CD8-positive, alpha-beta memory T cell (primary cell): ENCODE data around the gene NTM. TPM values are rescaled to one million over a fixed set of nuclear protein-coding genes. Genes with fewer than 3 reads are reported as not detected.

Source experiments
- CTCF ChIA-PET: fragments of 350-600 bp; sonication (Branson Sonifier 250); formaldehyde crosslinking; loops from one replicate; lab custom pipeline; 2021; ENCODE audit warnings: antibody characterized with exemption; lab: Charles Lee
- POLR2A ChIA-PET: fragments of 350-600 bp; sonication (Branson Sonifier 250); formaldehyde crosslinking; loops from one replicate; lab custom pipeline; 2021; ENCODE audit warnings: antibody characterized with exemption; lab: Charles Lee
- DNase-seq, 5 donors: peaks; one replicate each; pipeline versions ENCODE4 v3.0.0 to v3.0.0-alpha.2; 2020 to 2022; ENCODE audit warnings: mixed read lengths in 1 of 5
- H3K27ac ChIP-seq: one replicate; pipeline ENCODE4 v1.7.0; 2013; ENCODE audit warnings: low read depth, mild to moderate bottlenecking, low read length, moderate library complexity
- H3K27me3 ChIP-seq: 2 replicates; pipeline ENCODE4 v1.7.0; 2013; ENCODE audit warnings: low read length, mild to moderate bottlenecking; ENCODE audit not compliant: insufficient read depth, poor library complexity, severe bottlenecking
- H3K36me3 ChIP-seq: 2 replicates; pipeline ENCODE4 v1.7.0; 2013; ENCODE audit warnings: mild to moderate bottlenecking, low read length, moderate library complexity; ENCODE audit not compliant: insufficient read depth
- H3K4me1 ChIP-seq: 2 replicates; pipeline ENCODE4 v1.7.0; 2013; ENCODE audit warnings: mild to moderate bottlenecking, low read length, moderate library complexity; ENCODE audit not compliant: insufficient read depth
- H3K4me3 ChIP-seq: 2 replicates; pipeline ENCODE4 v1.7.0; 2013; ENCODE audit warnings: mild to moderate bottlenecking, low read length
- H3K9me3 ChIP-seq: 2 replicates; pipeline ENCODE4 v1.7.0; 2013; ENCODE audit warnings: mild to moderate bottlenecking, low read length
- H3K27ac Mint-ChIP-seq, 8 donors: one replicate each; pipeline ENCODE4 v1.8.0; 2020 to 2021; ENCODE audit warnings: mixed read lengths in 8 of 8, mild to moderate bottlenecking in 6 of 8, inconsistent platforms in 3 of 8, moderate library complexity in 3 of 8
- H3K27me3 Mint-ChIP-seq, 2 donors: one replicate each; pipeline ENCODE4 v1.8.0; 2020 to 2021; ENCODE audit warnings: mixed read lengths in 2 of 2, mild to moderate bottlenecking in 1 of 2, moderate library complexity in 1 of 2
- H3K36me3 Mint-ChIP-seq, 3 donors: one replicate each; pipeline ENCODE4 v1.8.0; 2020 to 2021; ENCODE audit warnings: mixed read lengths in 3 of 3, inconsistent platforms in 1 of 3, mild to moderate bottlenecking in 1 of 3
- H3K4me1 Mint-ChIP-seq, 3 donors: one replicate each; pipeline ENCODE4 v1.8.0; 2020 to 2021; ENCODE audit warnings: mixed read lengths in 3 of 3, inconsistent platforms in 1 of 3, mild to moderate bottlenecking in 1 of 3
- H3K4me3 Mint-ChIP-seq, 7 donors: one replicate each; pipeline ENCODE4 v1.8.0; 2020 to 2021; ENCODE audit warnings: mixed read lengths in 7 of 7, mild to moderate bottlenecking in 6 of 7, moderate library complexity in 4 of 7, inconsistent platforms in 2 of 7
- H3K9me3 Mint-ChIP-seq, 5 donors: one replicate each; pipeline ENCODE4 v1.8.0; 2020 to 2022; ENCODE audit warnings: mixed read lengths in 5 of 5, mild to moderate bottlenecking in 3 of 5, moderate library complexity in 2 of 5, inconsistent platforms in 1 of 5
- polyA plus RNA-seq: library from polyadenylated mRNA; unstranded; fragments of 300-500 nt; fragmentation: Illumina TruSeq; gene quantifications from one replicate; pipeline ENCODE4 v1.2.3, GENCODE V29; 2021
- total RNA-seq, 2 experiments: library from RNA; stranded (reverse); gene quantifications; one replicate each; pipeline ENCODE4 v1.2.3, GENCODE V29; 2021

NTM gene
- total and polyA plus RNA-seq, 3 experiments from 2014 or later: not detected

DNA sequence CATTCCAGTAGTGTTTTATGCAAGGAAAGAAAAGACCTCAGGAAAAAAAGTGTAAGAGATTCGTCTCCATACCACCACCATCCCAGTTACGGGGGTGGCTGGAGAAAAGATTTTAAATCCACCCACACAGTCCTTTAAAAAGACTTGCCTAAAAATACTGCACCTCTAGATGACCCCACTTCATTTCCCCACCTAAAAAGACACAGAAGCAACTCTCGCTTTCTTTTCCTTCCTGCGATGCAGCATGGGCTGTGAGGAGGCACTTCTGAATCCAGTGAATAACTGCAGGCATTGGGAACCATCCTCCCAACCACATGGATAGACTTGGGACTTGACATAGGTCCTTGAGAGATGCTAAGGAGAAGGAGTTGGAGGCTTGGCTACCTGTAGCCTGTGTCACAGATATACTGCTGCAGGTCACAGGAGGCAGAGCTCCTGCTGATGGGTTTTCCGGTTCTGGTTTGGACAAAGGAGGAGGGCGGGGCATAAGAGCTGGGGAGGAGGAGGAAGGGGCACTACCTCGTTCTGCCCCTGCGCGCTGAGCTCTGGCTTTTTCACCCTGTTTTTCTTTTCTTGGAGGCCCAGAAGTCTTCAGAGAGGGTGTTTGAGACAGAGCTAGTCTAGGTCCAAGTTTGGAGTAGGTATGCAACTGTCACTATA, 285.9 kb downstream of the NTM start:
- Mint-ChIP-seq H3K4me3 (no peak overlapping the region), H3K27me3 (peaks cover 0 to 5% of the 10 kb centered on the region in 2 donors), H3K9me3 (peaks cover 0 to 16% (median 5%) of the 10 kb centered on the region in 5 donors), H3K27ac (no peak overlapping the region), H3K4me1 (no peaks in the 10 kb centered on the region), H3K36me3 (no peaks in the 10 kb centered on the region)
- H3K27me3 ChIP-seq: no peaks in the 10 kb centered on the region
- DNase-seq: no peak
- no peak overlapping the region for H3K4me3 ChIP-seq
- no peaks in the 10 kb centered on the region for H3K9me3 ChIP-seq
- CTCF ChIA-PET: interaction anchor here (0.6 kb wide), 1 partner anchor 269 kb away, joined by 4 read pairs; no protein-coding TSS in a partner anchor
- H3K36me3 ChIP-seq: no peaks in the 10 kb centered on the region
- POLR2A ChIA-PET: no interaction called here
- no peaks in the 10 kb centered on the region for H3K4me1 ChIP-seq
- H3K27ac ChIP-seq: no peak overlapping the region

- Mint-ChIP-seq H3K4me1 (no peaks in the 10 kb centered on the region), H3K4me3 (no peak overlapping the region), H3K9me3 (peaks cover 0 to 16% (median 5%) of the 10 kb centered on the region in 5 donors), H3K27me3 (peaks cover 0 to 5% of the 10 kb centered on the region in 2 donors), H3K27ac (no peak overlapping the region), H3K36me3 (no peaks in the 10 kb centered on the region)
- H3K27ac ChIP-seq: no peak overlapping the region
- DNase-seq: no peak
- no peak overlapping the region for H3K4me3 ChIP-seq
- H3K27me3 ChIP-seq: no peaks in the 10 kb centered on the region
- H3K4me1 ChIP-seq: no peaks in the 10 kb centered on the region
- no peaks in the 10 kb centered on the region for H3K9me3 ChIP-seq
- POLR2A ChIA-PET: no interaction called here
- CTCF ChIA-PET: interaction anchor here (0.6 kb wide), 1 partner anchor 269 kb away, joined by 4 read pairs; no protein-coding TSS in a partner anchor
- no peaks in the 10 kb centered on the region for H3K36me3 ChIP-seq
Measured at GRCh38 chr11:131656839-131657211, 286.4 kb downstream of the NTM start.

GRCh38 chr11:131658414-131658813, 288.0 kb downstream of the NTM start:
- Mint-ChIP-seq H3K36me3 (no peaks in the 10 kb centered on the region), H3K27ac (no peak overlapping the region), H3K4me1 (no peaks in the 10 kb centered on the region), H3K27me3 (peaks cover 0 to 1% of the 10 kb centered on the region in 2 donors), H3K4me3 (no peak overlapping the region), H3K9me3 (peaks cover 0 to 16% (median 4%) of the 10 kb centered on the region in 5 donors)
- Histone ChIP-seq H3K9me3 (no peaks in the 10 kb centered on the region), H3K4me3 (no peak overlapping the region), H3K27ac (no peak overlapping the region), H3K4me1 (no peaks in the 10 kb centered on the region), H3K36me3 (no peaks in the 10 kb centered on the region), H3K27me3 (no peaks in the 10 kb centered on the region)
- POLR2A ChIA-PET: no interaction called here
- DNase-seq: no peak
- CTCF ChIA-PET: no interaction called here

GRCh38 chr11:131658952-131659351, 288.5 kb downstream of the NTM start:
- no peaks in the 10 kb centered on the region for H3K4me1 ChIP-seq
- H3K4me3 Mint-ChIP-seq: no peak overlapping the region
- H3K27me3 ChIP-seq: no peaks in the 10 kb centered on the region
- ChIA-PET POLR2A (no interaction called here), CTCF (no interaction called here)
- H3K27ac Mint-ChIP-seq: no peak overlapping the region
- H3K27me3 Mint-ChIP-seq: peaks cover 0 to 1% of the 10 kb centered on the region in 2 donors
- no peak overlapping the region for H3K4me3 ChIP-seq
- no peaks in the 10 kb centered on the region for H3K36me3 ChIP-seq
- H3K9me3 Mint-ChIP-seq: peaks cover 0 to 16% (median 4%) of the 10 kb centered on the region in 5 donors
- H3K4me1 Mint-ChIP-seq: no peaks in the 10 kb centered on the region
- H3K27ac ChIP-seq: no peak overlapping the region
- H3K36me3 Mint-ChIP-seq: no peaks in the 10 kb centered on the region
- no peak for DNase-seq
- H3K9me3 ChIP-seq: no peaks in the 10 kb centered on the region

DNA sequence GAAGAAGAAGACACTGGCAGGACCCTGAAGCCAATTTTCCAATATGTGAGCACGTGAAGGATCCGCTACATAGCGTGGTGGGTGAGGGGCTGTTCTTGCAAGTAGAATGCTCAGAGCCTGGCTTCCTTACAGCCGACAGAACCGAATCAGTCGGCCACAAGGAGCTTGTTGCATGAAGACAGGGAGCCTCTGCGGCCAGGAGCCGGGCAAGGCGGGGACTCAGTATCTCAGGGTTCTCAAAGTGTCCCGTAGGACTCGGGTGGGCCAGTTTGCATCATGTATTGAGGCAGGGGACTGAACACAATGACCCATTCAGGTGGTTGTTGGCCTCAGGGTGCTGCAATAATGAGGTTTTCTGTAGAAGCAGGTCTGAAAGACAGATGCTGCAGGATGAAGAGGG, 289.5 kb downstream of the NTM start:
- H3K36me3 Mint-ChIP-seq: no peaks in the 10 kb centered on the region
- Histone ChIP-seq H3K27me3 (no peaks in the 10 kb centered on the region), H3K36me3 (no peaks in the 10 kb centered on the region), H3K4me3 (no peak overlapping the region), H3K4me1 (no peaks in the 10 kb centered on the region), H3K27ac (no peak overlapping the region), H3K9me3 (no peaks in the 10 kb centered on the region)
- H3K9me3 Mint-ChIP-seq: peaks cover 0 to 10% (median 4%) of the 10 kb centered on the region in 5 donors
- H3K27me3 Mint-ChIP-seq: peaks cover 0 to 1% of the 10 kb centered on the region in 2 donors
- POLR2A ChIA-PET: no interaction called here
- no peaks in the 10 kb centered on the region for H3K4me1 Mint-ChIP-seq
- DNase-seq: no peak
- CTCF ChIA-PET: no interaction called here
- peak overlapping the region in 1 of 8 donors; percentile 33 for H3K27ac Mint-ChIP-seq
- no peak overlapping the region for H3K4me3 Mint-ChIP-seq

DNA sequence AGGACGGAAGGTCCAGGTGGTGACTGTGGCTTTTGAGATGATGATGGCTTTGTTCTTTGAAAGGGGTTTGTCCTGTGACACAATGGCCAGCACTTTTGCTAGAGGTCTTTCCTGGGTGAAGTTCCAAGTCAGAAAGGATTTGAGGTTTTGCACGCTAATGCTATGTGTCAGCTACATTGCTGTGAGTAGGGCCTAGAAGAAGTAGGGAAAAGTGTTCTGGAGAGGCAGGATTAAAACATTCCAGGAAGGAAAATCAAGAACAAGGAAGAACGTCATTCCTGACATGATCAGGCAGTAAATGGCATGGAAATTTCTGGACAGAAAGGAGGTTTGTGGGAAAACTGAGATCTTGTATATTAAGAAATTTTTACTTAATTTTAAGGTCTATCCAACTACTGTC, 290.7 kb downstream of the NTM start:
- Mint-ChIP-seq H3K27me3 (peaks cover 0 to 1% of the 10 kb centered on the region in 2 donors), H3K27ac (peak overlapping the region in 1 of 8 donors; percentile 2)

DNA sequence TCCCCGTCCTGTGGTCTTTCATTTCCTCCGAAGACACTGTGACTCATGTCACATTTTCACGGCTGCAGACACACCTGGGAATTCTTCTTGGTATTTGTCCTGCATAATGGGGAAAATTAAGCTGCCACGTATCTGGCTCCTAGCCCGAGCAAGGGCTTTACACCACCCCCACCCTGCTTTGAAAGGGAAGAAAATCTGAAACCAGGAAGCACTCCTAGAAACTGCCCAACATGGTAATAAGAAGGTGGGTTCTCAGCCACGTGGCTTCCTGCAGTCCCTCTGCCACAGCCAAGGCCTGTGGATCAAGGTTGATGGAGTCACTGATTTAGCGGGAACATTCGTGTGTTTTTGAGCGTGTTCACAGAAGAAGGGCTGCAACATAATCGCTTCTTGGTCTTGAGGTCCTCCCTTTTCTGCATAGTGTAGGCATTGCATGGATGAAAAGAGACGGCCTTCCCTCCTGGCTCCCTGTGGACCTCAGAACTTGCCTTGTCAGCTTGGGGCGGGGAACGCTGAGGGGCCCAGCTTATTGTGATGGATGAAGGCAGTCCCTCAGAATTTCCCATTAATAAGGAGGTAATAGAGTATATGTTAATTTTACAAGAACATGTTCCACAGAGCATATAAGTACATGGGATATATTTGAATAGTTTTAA, 292.0 kb downstream of the NTM start:
- POLR2A ChIA-PET: no interaction called here

More for the DNA sequence above, 290.7 kb downstream of the NTM start:
- Mint-ChIP-seq H3K9me3 (peaks cover 0 to 5% (median 4%) of the 10 kb centered on the region in 5 donors), H3K4me3 (no peak overlapping the region), H3K4me1 (no peaks in the 10 kb centered on the region), H3K36me3 (no peaks in the 10 kb centered on the region)
- Histone ChIP-seq H3K9me3 (no peaks in the 10 kb centered on the region), H3K4me1 (no peaks in the 10 kb centered on the region), H3K27ac (no peak overlapping the region), H3K27me3 (no peaks in the 10 kb centered on the region), H3K4me3 (no peak overlapping the region), H3K36me3 (no peaks in the 10 kb centered on the region)
- CTCF ChIA-PET: no interaction called here
- DNase-seq: no peak
- POLR2A ChIA-PET: no interaction called here

GRCh38 chr11:131662993-131663392, 292.6 kb downstream of the NTM start:
- POLR2A ChIA-PET: no interaction called here
- no peaks in the 10 kb centered on the region for H3K36me3 Mint-ChIP-seq

More for the DNA sequence above, 292.0 kb downstream of the NTM start:
- CTCF ChIA-PET: no interaction called here
- peaks cover 0 to 9% (median 0%) of the 10 kb centered on the region in 5 donors for H3K9me3 Mint-ChIP-seq
- no peaks in the 10 kb centered on the region for H3K36me3 Mint-ChIP-seq
- peaks cover 0 to 1% of the 10 kb centered on the region in 2 donors for H3K27me3 Mint-ChIP-seq
- no peak overlapping the region for H3K27ac Mint-ChIP-seq
- Histone ChIP-seq H3K27ac (no peak overlapping the region), H3K27me3 (no peaks in the 10 kb centered on the region), H3K9me3 (no peaks in the 10 kb centered on the region), H3K4me1 (no peaks in the 10 kb centered on the region), H3K36me3 (no peaks in the 10 kb centered on the region), H3K4me3 (no peak overlapping the region)
- no peak for DNase-seq
- no peak overlapping the region for H3K4me3 Mint-ChIP-seq
- H3K4me1 Mint-ChIP-seq: no peaks in the 10 kb centered on the region

More at GRCh38 chr11:131662993-131663392, 292.6 kb downstream of the NTM start:
- Histone ChIP-seq H3K4me3 (no peak overlapping the region), H3K27ac (no peak overlapping the region), H3K9me3 (no peaks in the 10 kb centered on the region), H3K36me3 (no peaks in the 10 kb centered on the region), H3K4me1 (no peaks in the 10 kb centered on the region), H3K27me3 (no peaks in the 10 kb centered on the region)
- Mint-ChIP-seq H3K9me3 (peaks cover 0 to 9% (median 0%) of the 10 kb centered on the region in 5 donors), H3K27me3 (peaks cover 0 to 1% of the 10 kb centered on the region in 2 donors), H3K4me3 (no peak overlapping the region), H3K27ac (no peak overlapping the region), H3K4me1 (no peaks in the 10 kb centered on the region)
- DNase-seq: no peak
- CTCF ChIA-PET: interaction anchor here (0.8 kb wide), 1 partner anchor 11 kb away, joined by 3 read pairs; no protein-coding TSS in a partner anchor
